Type B pancreatic cell (in vitro differentiated cells): ENCODE data around the gene ZNF383. TPM values are rescaled to one million over a fixed set of nuclear protein-coding genes. Genes with fewer than 3 reads are reported as not detected.

Source experiments
- total RNA-seq: library from RNA; stranded (reverse); gene quantifications from 2 replicates; pipeline ENCODE4 v1.2.1, GENCODE V29; 2021; ENCODE audit warnings: low replicate concordance

Gene ZNF383
- total RNA-seq, 1 donor from 2014 or later, result 11.0 TPM

Other genes with a start within 250 kb of the ZNF383 start
- gene ZNF420, start 139.8 kb upstream of the ZNF383 start, total RNA-seq, result 13.3 and 17.3 TPM in 2 replicates
- gene ZNF585A, start 45.5 kb upstream of the ZNF383 start, total RNA-seq, result 11.6 and 14.0 TPM in 2 replicates
- gene ZNF585B, start 7.7 kb upstream of the ZNF383 start, total RNA-seq, result 8.4 and 9.2 TPM in 2 replicates
- gene ZNF527, start 152.9 kb downstream of the ZNF383 start, total RNA-seq, result 6.5 and 8.7 TPM in 2 replicates
- 1.4 and 8.3 TPM in 2 replicates for gene ZNF569, start 249.2 kb downstream of the ZNF383 start, total RNA-seq